Tibial nerve (tissue), 4 donors: ENCODE data around the gene S100A14. TPM values are rescaled to one million over a fixed set of nuclear protein-coding genes. Genes with fewer than 3 reads are reported as not detected.
"Not testable (repeated sequence)": the region's sequence is repeated elsewhere in the genome, so short reads cannot be mapped to it uniquely, and the experiment has no call there.

Experiments
- DNase-seq, 2 donors: peaks; one replicate each; pipeline ENCODE4 v3.0.0-alpha.2; 2019; ENCODE audit warnings: low spot score in 2 of 2
- H3K27ac ChIP-seq, 4 donors: fragments of 200-600 bp; sonication (generic) in 3 of 4; one replicate each; pipeline ENCODE4 v1.5.1; 2017 to 2019; ENCODE audit warnings: mild to moderate bottlenecking in 1 of 4
- H3K27me3 ChIP-seq, 2 donors: fragments of 200-600 bp; sonication (generic) in 1 of 2; one replicate each; pipeline versions ENCODE4 v1.5.1 to v1.6.0; 2017 to 2019
- H3K36me3 ChIP-seq, 3 donors: fragments of 200-600 bp; sonication (generic); one replicate each; pipeline ENCODE4 v1.5.1; 2018 to 2019
- H3K4me1 ChIP-seq, 4 donors: fragments of 200-600 bp; sonication (generic) in 3 of 4; one replicate each; pipeline ENCODE4 v1.5.1; 2017 to 2019
- H3K4me3 ChIP-seq, 4 donors: fragments of 200-600 bp; sonication (generic) in 3 of 4; one replicate each; pipeline ENCODE4 v1.5.1; 2017 to 2019; ENCODE audit warnings: mild to moderate bottlenecking in 1 of 4, moderate library complexity in 1 of 4
- H3K9me3 ChIP-seq, 4 donors: fragments of 200-600 bp; sonication (generic) in 3 of 4; one replicate each; pipeline ENCODE4 v1.5.1; 2017 to 2019
- EP300 ChIP-seq, 2 donors: sonication (generic); formaldehyde crosslinking; IDR thresholded peaks; one replicate each; pipeline ENCODE4 v1.6.1; 2017; ENCODE audit warnings: antibody characterized with exemption in 2 of 2, mild to moderate bottlenecking in 1 of 2
- POLR2A ChIP-seq, 2 donors: fragments of 450-650 bp; IDR thresholded peaks; one replicate each; pipeline ENCODE4 v1.6.1; 2017; ENCODE audit warnings: antibody characterized with exemption in 2 of 2, mild to moderate bottlenecking in 2 of 2, moderate library complexity in 2 of 2
- WGBS, 2 donors: methylation state at CpG; one replicate each; pipeline ENCODE4 v1.1.5; 2018; 5-methylcytosine and 5-hydroxymethylcytosine counted together
- total RNA-seq, 4 donors: library from RNA; depleted of rRNA; stranded (reverse); fragments of >200 nt; gene quantifications; one replicate each; pipeline ENCODE4 v1.1.0, GENCODE V29; 2016
- TF ChIP-seq, protein P1 (sequence below), 5 experiments: fragments of 200-600 bp in 3 of 5; fragments of 450-650 bp in 2 of 5; sonication (generic) in 3 of 5; IDR thresholded peaks; one replicate each; pipeline ENCODE4 v1.5.1; 2016 to 2019; ENCODE audit warnings: antibody characterized with exemption in 5 of 5, mild to moderate bottlenecking in 3 of 5, moderate library complexity in 2 of 5

S100A14 gene
- total RNA-seq, 4 donors from 2014 or later: 15.3 TPM; not detected in 3

GRCh38 chr1:153578936-153579335, 37.2 kb downstream of the S100A14 start:
- TF ChIP-seq EP300 (IDR thresholded peaks at IDR 0.05) (no peak), POLR2A (IDR thresholded peaks at IDR 0.05) (no peak)
- TF ChIP-seq, protein P1, sequence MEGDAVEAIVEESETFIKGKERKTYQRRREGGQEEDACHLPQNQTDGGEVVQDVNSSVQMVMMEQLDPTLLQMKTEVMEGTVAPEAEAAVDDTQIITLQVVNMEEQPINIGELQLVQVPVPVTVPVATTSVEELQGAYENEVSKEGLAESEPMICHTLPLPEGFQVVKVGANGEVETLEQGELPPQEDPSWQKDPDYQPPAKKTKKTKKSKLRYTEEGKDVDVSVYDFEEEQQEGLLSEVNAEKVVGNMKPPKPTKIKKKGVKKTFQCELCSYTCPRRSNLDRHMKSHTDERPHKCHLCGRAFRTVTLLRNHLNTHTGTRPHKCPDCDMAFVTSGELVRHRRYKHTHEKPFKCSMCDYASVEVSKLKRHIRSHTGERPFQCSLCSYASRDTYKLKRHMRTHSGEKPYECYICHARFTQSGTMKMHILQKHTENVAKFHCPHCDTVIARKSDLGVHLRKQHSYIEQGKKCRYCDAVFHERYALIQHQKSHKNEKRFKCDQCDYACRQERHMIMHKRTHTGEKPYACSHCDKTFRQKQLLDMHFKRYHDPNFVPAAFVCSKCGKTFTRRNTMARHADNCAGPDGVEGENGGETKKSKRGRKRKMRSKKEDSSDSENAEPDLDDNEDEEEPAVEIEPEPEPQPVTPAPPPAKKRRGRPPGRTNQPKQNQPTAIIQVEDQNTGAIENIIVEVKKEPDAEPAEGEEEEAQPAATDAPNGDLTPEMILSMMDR (IDR thresholded peaks at IDR 0.05): no peak

DNA sequence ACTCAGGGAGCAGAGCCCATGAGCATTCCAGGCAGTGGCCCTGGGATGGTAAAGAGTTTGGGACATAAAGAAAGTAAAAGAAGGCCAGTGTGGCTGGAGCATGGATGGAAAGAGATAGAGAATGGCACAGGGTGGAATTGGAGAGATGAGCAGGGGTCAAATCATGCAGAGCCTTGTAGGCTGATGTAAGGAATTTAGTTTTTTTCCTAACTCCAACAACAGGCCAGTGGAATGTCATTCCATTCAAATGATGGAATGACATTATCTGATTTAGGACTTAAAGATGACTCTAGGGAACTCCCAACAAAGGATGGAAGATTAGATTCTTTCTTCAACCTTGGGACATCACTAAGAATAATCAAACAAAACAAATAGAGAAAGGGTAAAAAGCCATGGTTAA, 37.6 kb downstream of the S100A14 start:
- Histone ChIP-seq H3K36me3 (no peaks in the 10 kb centered on the region), H3K4me3 (no peak overlapping the region), H3K9me3 (no peaks in the 10 kb centered on the region), H3K27ac (no peak overlapping the region), H3K4me1 (peaks cover 0 to 8% (median under 1%) of the 10 kb centered on the region in 4 donors), H3K27me3 (no peaks in the 10 kb centered on the region)
- DNase-seq: no peak
- no peak for TF ChIP-seq EP300 (IDR thresholded peaks at IDR 0.05)

More at GRCh38 chr1:153578936-153579335, 37.2 kb downstream of the S100A14 start:
- Histone ChIP-seq H3K27me3 (no peaks in the 10 kb centered on the region), H3K9me3 (no peaks in the 10 kb centered on the region), H3K4me3 (no peak overlapping the region), H3K27ac (no peak overlapping the region), H3K4me1 (peaks cover 0 to 8% (median 0%) of the 10 kb centered on the region in 4 donors), H3K36me3 (no peaks in the 10 kb centered on the region)
- 72 to 80% methylated on average over 3 of the region's 3 CpGs for WGBS, 2 donors
- DNase-seq: no peak

- H3K4me3 ChIP-seq: no peak overlapping the region
- TF ChIP-seq, protein P1 (IDR thresholded peaks at IDR 0.05): no peak
- TF ChIP-seq POLR2A (IDR thresholded peaks at IDR 0.05): no peak
- no peak for TF ChIP-seq EP300 (IDR thresholded peaks at IDR 0.05)
- no peaks in the 10 kb centered on the region for H3K27me3 ChIP-seq
- DNase-seq: no peak
- no peak overlapping the region for H3K27ac ChIP-seq
- no peaks in the 10 kb centered on the region for H3K36me3 ChIP-seq
- WGBS, 2 donors: 60 to 63% methylated on average over 9 of the region's 9 CpGs
- H3K4me1 ChIP-seq: peaks cover 0 to 16% (median 4%) of the 10 kb centered on the region in 4 donors
- H3K9me3 ChIP-seq: no peaks in the 10 kb centered on the region
Measured at GRCh38 chr1:153577624-153578051, 38.5 kb downstream of the S100A14 start.

DNA sequence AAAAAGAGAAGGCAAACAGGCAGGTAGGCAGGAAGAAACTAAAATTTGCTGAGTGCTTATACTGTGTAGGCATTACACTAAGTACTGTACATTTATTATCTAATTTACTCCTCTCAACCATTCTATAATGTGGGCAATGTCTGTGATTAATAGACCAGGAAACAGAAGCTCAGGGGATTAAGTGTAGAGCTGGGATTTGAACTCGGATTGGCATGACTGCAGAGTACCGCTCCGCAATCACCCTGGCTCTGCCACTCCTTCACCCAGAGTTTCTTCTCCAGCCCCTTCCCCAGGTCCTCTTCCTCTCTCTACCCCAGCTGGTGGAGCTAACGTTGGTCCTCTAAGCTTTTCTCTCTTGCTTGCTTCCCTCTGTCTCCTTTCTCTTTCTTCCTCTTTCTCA, 39.0 kb downstream of the S100A14 start:
- TF ChIP-seq POLR2A (IDR thresholded peaks at IDR 0.05) (no peak), EP300 (IDR thresholded peaks at IDR 0.05) (no peak)
- TF ChIP-seq, protein P1 (IDR thresholded peaks at IDR 0.05): no peak
- H3K9me3 ChIP-seq: no peaks in the 10 kb centered on the region
- H3K27ac ChIP-seq: no peak overlapping the region
- DNase-seq: no peak
- peaks cover 0 to 21% (median 6%) of the 10 kb centered on the region in 4 donors for H3K4me1 ChIP-seq
- no peak overlapping the region for H3K4me3 ChIP-seq
- H3K27me3 ChIP-seq: no peaks in the 10 kb centered on the region
- H3K36me3 ChIP-seq: no peaks in the 10 kb centered on the region
- 68 to 74% methylated on average over 4 of the region's 4 CpGs for WGBS, 2 donors

DNA sequence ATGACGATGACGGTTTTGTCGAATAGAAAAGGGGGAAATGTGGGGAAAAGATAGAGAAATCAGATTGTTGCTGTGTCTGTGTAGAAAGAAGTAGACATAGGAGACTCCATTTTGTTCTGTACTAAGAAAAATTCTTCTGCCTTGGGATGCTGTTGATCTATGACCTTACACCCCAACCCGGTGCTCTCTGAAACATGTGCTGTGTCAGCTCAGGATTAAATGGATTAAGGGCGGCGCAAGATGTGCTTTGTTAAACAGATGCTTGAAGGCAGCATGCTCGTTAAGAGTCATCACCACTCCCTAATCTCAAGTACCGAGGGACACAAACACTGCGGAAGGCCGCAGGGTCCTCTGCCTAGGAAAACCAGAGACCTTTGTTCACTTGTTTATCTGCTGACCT, 40.6 kb downstream of the S100A14 start:
- not testable (repeated sequence) for H3K36me3 ChIP-seq, H3K27me3 ChIP-seq, H3K27ac ChIP-seq, H3K9me3 ChIP-seq, H3K4me3 ChIP-seq, DNase-seq
- 76 to 77% methylated on average over 10 of the region's 10 CpGs for WGBS, 2 donors
- peaks cover 0 to 26% (median 8%) of the 10 kb centered on the region in 4 donors for H3K4me1 ChIP-seq

DNA sequence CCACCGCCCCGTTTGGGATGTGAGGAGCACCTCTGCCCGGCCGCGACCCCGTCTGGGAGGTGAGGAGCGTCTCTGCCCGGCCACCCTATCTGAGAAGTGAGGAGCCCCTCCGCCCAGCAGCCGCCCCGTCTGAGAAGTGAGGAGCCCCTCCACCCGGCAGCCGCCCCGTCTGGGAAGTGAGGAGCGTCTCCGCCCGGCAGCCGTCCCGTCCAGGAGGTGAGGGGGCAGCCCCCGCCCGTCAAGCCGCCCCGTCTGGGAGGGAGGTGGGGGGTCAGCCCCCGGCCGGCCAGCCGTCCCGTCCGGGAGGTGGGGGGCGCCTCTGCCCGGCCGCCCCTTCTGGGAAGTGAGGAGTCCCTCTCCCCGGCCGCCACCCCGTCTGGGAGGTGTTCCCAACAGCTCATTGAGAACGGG, 41.0 kb downstream of the S100A14 start:
- WGBS, 2 donors: 89 to 92% methylated on average over 9 to 34 of the region's 35 CpGs
- H3K27me3 ChIP-seq, H3K27ac ChIP-seq, H3K4me3 ChIP-seq, DNase-seq, H3K9me3 ChIP-seq, H3K36me3 ChIP-seq: not testable (repeated sequence)
- H3K4me1 ChIP-seq: peaks cover 0 to 26% (median 8%) of the 10 kb centered on the region in 4 donors

DNA sequence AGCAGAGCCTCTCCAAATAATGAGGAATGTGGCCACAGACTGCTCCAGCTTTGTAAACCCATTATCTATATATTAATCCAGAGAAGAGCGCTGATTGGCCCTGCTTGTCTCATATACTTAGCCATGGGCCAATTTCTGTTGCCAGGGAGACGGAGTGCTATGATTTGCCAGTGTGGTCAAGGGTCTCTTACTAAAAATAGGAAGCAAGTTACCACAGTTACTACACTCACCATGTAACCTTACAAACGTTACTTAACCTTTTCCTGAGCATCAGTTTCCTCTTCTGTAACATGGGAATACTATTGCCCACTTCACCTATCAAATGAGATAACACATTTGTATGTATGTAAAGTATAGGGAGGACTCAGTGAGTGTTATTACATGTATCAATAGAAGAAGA, 42.8 kb downstream of the S100A14 start:
- 61 to 66% methylated on average over 3 of the region's 3 CpGs for WGBS, 2 donors
- H3K4me1 ChIP-seq: peaks cover 0 to 33% (median 11%) of the 10 kb centered on the region in 4 donors

More for the DNA sequence above, 42.8 kb downstream of the S100A14 start:
- Histone ChIP-seq H3K4me3 (no peak overlapping the region), H3K9me3 (no peaks in the 10 kb centered on the region), H3K27me3 (no peaks in the 10 kb centered on the region), H3K27ac (peak overlapping the region in 3 of 4 donors; percentile 15 to 93 (median 62)), H3K36me3 (no peaks in the 10 kb centered on the region)
- DNase-seq: no peak
- TF ChIP-seq EP300 (IDR thresholded peaks at IDR 0.05) (no peak), POLR2A (IDR thresholded peaks at IDR 0.05) (no peak)
- TF ChIP-seq, protein P1 (IDR thresholded peaks at IDR 0.05): no peak
